Fibroblast of peridontal ligament (primary cell): ENCODE measurements around the gene BNC2.
A peak's percentile ranks its signal among the peaks of the same experiment; 100 is the strongest.
"Not testable (repeated sequence)": the region's sequence is repeated elsewhere in the genome, so short reads cannot be mapped to it uniquely, and the experiment has no call there.

Source experiments
- DNase-seq: peaks from one replicate; pipeline ENCODE4 v3.0.0-alpha.2; 2010; ENCODE audit errors: extremely low read depth

BNC2 gene

DNA sequence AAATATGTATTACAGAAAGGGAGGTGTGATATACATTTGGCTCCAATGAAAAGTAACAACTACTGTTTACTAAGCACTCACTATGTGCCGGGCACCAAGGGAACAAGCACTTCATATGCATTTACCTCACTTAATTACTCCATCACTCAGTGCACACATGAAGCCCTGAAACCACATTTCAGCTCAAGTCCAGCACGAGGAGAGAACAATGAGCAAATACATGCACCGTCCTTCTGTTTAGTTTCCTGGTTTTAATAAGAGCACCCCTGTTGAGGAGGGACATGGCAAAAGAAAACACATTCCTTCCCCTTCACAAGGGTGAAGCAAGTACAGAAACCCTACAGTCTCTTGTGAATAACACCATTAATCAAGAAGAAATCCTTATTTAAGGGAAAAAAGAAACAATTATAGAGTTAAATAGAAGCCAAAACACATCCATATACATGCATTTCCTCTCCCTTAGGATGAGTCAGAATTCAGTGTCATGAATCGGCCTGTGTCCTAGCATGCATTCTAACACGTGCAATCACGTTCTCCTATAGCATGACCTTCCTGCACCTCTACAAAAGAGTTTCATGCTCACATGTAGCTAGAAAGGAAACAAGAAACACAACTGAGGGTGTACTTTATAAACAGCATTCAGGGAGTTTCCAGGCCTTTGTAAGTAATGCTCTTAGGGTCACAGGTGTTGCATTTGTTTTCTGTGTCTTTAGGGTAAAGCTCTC is 411.6 kb downstream of the BNC2 start:
- DNase-seq = no peak

- no peak for DNase-seq
Observed at GRCh38 chr9:16455842-16456241, 414.6 kb downstream of the BNC2 start.

- no peak for DNase-seq
Observed at GRCh38 chr9:16453390-16453789, 417.1 kb downstream of the BNC2 start.

DNA sequence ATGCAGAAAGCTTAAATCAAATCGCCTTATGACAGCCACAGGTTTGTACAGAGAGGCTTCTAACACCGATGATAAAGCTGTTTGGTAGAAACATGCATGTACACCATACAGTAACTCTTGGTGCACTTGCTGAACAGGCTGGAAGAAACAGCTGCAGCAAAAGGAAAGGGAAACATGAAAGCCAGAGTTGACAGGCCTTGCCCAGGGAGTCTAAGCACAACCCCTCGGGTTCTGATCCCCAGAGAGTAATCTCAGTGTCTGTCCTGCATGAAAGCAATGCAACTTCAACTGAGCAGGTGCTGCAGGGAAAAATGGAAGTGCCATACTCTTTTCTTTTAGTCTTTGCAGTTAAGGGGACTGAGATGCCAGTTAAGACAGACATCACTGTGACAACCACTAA is 419.9 kb downstream of the BNC2 start:
- DNase-seq = no peak

GRCh38 chr9:16450043-16450442 is 420.4 kb downstream of the BNC2 start:
- DNase-seq = no peak

DNA sequence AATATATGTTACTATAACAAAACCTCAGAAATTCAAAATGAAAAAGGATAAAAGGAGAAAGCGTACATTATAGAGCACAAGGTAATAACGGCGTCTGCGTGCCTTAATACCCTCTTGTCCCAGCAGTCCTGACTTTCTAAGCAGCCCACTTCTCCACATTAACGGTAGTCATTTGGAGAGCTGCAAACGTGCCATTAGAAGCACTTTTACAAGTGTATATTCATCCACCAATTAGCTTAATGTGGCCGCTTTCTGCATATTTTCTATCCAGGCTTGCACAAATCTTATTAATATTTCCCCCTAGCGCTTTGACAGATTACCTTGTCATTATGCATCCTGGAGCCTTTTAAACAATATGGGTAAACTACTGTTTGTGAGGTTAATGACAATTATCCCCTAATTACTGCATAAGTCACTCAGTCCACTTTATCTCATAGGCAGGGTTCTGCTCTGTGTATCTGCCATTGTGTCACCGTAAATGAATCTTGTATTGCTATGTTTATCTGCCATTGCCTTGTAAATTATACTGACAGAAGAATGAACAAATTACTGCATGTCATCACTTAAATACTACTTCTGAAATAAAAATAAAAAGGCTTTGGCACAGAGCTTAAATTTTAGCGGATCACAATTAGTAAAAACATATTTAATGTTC is 421.3 kb downstream of the BNC2 start:
- DNase-seq = no peak

DNA sequence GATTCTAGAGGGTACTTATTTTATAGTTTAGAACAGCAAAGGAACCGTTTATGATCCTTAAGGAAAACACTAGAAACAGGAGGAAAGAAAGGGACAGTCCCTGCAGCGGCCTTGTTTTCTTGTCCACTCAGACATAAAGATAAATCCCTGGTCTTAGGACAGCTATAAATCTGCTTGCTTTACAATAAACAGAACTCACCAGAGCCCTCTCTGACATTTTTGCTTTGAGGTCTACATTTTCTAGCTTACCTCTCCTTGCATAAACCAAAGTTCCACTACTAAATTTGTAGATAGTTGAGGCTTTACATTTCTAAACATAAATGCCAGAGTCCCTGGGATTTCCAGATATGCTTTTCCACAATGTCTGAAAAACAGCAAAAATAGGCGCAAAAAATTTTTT is 422.5 kb downstream of the BNC2 start:
- no peak for DNase-seq

DNA sequence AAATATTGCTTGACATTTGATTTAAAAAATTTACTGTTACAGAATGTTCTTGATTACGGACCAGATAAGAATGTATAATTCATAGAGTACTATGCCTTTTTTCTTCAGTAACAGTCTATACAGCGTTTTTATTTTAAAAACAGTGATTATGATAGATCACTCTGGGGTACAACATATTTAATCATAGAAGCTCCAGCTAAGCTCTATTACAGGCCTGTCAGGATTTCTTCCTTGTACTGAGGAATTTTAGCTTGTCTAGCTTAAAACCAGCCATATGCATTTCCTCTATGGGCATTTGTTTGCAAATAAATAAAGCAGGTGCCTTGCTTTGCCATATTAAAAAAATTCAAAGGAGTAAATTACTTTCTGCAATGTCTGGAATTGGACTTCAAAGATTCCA is 423.8 kb downstream of the BNC2 start:
- no peak for DNase-seq

DNA sequence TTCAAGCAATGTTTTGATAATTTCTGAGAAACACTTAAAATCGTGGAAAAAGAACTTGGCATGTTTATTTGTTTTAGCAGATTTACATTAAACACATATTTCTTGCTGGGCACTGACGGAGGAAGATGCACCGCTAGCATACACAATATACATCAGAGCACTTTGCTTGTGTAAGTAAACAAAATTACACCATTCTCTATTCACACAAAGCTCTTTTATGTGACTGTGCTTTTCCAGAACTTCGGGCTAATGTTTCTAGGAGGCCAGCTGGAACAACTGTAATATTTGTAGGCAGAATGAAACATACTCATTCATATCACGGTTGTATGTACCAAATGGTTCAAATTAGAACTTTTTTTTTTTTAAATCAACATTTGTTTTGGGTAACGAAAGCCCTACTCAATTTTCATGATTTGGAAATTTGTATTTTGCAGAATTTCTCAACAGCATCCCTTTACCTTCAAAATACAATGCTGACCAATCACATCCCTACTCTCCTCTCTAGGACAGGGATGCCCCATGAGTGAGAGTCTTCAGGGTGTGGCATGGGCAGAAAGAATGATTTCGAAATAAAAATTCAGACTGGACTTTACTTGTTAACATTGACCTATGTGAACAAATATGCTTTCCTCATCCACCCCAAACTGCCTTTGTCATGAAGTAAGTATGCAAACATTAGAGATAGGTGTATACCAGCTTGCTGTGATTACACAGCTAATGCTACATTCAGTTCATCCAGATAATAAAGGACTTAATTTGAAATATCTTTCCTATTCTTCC is 425.1 kb downstream of the BNC2 start:
- peak; percentile 27 for DNase-seq

DNA sequence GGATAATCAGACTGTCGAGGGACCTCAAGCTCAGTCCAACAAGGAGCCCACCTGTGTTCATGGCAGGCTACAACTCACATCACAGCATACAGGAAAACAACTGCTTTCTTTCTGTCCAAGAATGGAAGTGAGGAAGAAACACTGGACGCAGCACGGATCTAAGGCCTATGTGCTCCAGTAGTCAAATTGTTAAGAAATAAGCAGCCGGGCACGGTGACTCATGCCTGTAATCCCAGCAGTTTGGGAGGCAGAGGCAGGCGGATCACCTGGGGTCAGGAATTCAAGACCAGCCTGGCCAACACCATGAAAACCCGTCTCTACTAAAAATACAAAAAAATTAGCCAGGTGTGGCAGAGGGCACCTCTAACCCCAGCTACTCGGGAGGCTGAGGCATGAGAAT is 427.8 kb downstream of the BNC2 start:
- peak; percentile 21 for DNase-seq

GRCh38 chr9:16441791-16442190 is 428.7 kb downstream of the BNC2 start:
- no peak for DNase-seq

DNA sequence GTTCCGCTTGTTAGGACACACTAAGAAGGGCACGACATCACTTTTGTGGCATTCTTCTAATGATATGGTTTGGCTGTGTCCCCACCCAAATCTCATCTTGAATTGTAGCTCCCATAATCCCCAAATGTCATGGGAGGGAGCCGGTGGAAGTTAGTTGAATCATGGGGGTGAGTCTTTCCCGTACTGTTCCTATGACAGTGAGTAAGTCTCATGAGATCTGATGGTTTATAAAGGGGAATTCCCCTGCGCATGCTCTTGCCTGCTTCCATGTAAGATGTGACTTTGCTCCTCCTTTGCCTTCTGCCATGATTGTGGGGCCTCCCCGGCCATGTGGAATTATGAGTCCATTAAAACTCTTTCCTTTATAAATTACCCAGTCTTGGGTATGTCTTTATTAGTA is 431.6 kb downstream of the BNC2 start:
- not testable (repeated sequence) for DNase-seq

DNA sequence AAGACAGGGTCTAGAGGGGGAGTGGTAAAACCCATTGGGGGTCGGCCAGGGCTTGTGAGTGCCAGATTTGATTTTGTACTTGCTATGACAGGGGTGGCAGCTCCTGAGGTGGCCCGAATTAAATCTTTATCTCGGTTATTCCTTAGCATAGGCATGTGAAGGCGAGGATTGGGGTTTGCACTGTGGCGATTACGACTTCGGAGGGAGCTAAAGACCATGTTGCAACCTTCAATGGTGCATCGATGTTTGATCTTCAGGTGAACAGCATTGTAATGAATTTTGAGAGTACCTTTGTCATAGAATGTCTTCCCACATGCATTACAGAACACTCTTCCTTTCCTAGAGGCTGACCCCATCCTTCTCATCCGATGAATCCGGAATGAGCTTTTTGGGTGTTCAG is 433.9 kb downstream of the BNC2 start:
- DNase-seq = no peak

GRCh38 chr9:16434526-16434925 is 435.9 kb downstream of the BNC2 start:
- peak; percentile 77 for DNase-seq

- DNase-seq = no peak
Observed at GRCh38 chr9:16433494-16433893, 437.0 kb downstream of the BNC2 start.

DNA sequence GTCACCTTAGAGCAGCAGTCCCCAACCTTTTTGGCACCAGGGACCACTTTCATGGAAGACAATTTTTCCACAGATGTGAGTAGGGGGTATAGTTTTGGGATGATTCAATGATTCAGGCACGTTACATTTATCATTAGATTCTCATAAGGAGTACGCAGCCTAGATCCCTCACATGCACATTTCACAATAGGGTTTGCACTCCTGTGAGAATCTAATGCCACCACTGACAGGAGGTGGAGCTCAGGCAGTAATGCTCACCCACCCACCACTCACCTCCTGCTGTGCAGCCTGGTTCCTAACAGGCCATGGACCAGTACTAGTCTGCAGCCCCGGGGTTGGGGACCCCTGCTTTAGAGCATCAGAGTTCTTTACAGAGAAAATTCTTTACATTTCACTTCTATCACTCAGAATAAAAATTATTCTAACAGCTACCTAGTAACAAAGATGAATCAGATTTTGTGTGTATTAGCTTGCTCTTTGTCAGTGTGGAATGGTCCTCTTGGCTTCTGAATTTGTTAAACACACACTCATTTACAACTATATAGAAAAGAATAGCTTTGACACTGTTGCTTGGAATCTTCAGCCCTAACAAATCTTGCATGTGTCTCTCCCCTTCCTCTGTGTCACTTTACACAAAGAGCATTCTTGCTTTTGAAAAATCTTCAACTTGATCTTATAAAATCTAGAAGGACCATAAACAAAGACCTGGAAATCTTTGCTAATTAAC is 438.6 kb downstream of the BNC2 start:
- DNase-seq = no peak

DNA sequence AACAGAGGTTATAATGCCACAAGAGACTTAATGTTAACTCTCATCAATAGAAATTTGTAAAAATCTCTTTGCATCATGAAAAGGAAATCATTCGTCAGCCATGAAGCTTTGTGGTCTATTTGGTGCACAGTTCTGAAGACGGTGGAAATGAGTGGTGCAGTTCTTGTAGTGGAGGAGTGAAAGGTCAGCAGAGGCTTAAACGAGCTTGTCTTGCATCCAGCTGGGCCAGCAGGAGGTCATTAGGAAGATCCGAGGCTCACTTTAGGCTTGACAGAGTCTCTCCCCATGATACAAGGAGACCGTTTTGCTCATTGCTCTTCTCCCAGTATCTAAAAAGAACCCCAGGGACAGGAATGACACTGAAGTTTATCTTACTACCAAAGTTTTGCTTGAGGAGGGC is 440.8 kb downstream of the BNC2 start:
- no peak for DNase-seq

GRCh38 chr9:16427873-16428427 is 442.5 kb downstream of the BNC2 start:
- no peak for DNase-seq

GRCh38 chr9:16426716-16427115 is 443.8 kb downstream of the BNC2 start:
- DNase-seq = no peak

GRCh38 chr9:16425562-16426231 is 444.8 kb downstream of the BNC2 start:
- DNase-seq = peak; percentile 40

- DNase-seq = no peak
Observed at GRCh38 chr9:16422114-16422513, 448.4 kb downstream of the BNC2 start.
